HEK293 (cell line): ENCODE results near the gene LAMTOR4.
A peak's percentile ranks its signal among the peaks of the same experiment; 100 is the strongest.

ENCODE experiments used
- EGR2 ChIP-seq: fragments of 450-650 bp; formaldehyde crosslinking; IDR thresholded peaks from 2 replicates; pipeline ENCODE4 v1.5.1; 2016; ENCODE audit warnings: low read depth, missing biosample characterization, missing genetic modification characterization
- GLIS1 ChIP-seq: fragments of 450-650 bp; formaldehyde crosslinking; IDR thresholded peaks from 2 replicates; pipeline ENCODE4 v1.5.1; 2016; ENCODE audit warnings: missing biosample characterization, missing genetic modification characterization
- GLIS2 ChIP-seq: fragments of 450-650 bp; formaldehyde crosslinking; IDR thresholded peaks from 2 replicates; pipeline ENCODE4 v1.5.1; 2016; ENCODE audit warnings: missing biosample characterization, missing genetic modification characterization
- HOXD13 ChIP-seq: sonication (generic); formaldehyde crosslinking; IDR thresholded peaks from 2 replicates; pipeline ENCODE4 v1.8.0; 2022; ENCODE audit warnings: missing genetic modification reagents, borderline replicate concordance
- KLF1 ChIP-seq: fragments of 450-650 bp; formaldehyde crosslinking; IDR thresholded peaks from 2 replicates; pipeline ENCODE4 v1.5.1; 2016; ENCODE audit warnings: missing biosample characterization, missing genetic modification characterization
- OVOL3 ChIP-seq: fragments of 450-650 bp; formaldehyde crosslinking; IDR thresholded peaks from 2 replicates; pipeline ENCODE4 v1.5.1; 2016; ENCODE audit warnings: missing biosample characterization, missing genetic modification characterization
- RBAK ChIP-seq: fragments of 450-650 bp; formaldehyde crosslinking; IDR thresholded peaks from 2 replicates; pipeline ENCODE4 v1.5.1; 2016; ENCODE audit warnings: missing biosample characterization, missing genetic modification characterization
- SP2 ChIP-seq: fragments of 450-650 bp; formaldehyde crosslinking; IDR thresholded peaks from 2 replicates; pipeline ENCODE4 v1.5.1; 2016; ENCODE audit warnings: missing biosample characterization, missing genetic modification characterization
- ZBTB21 ChIP-seq: fragments of 450-650 bp; formaldehyde crosslinking; IDR thresholded peaks from 2 replicates; pipeline ENCODE4 v1.5.1; 2017; ENCODE audit warnings: missing biosample characterization, missing genetic modification characterization
- ZNF138 ChIP-seq: fragments of 450-650 bp; formaldehyde crosslinking; IDR thresholded peaks from 2 replicates; pipeline ENCODE4 v1.5.1; 2016; ENCODE audit warnings: missing biosample characterization, missing genetic modification characterization, borderline replicate concordance
- ZNF16 ChIP-seq: fragments of 450-650 bp; formaldehyde crosslinking; IDR thresholded peaks from 2 replicates; pipeline ENCODE4 v1.5.1; 2016; ENCODE audit warnings: low read depth, missing biosample characterization, missing genetic modification characterization
- ZNF184 ChIP-seq: fragments of 450-650 bp; IDR thresholded peaks from 2 replicates; pipeline ENCODE4 v1.5.1; 2018; ENCODE audit warnings: missing biosample characterization, mild to moderate bottlenecking, missing genetic modification characterization
- ZNF350 ChIP-seq: fragments of 450-650 bp; formaldehyde crosslinking; IDR thresholded peaks from 2 replicates; pipeline ENCODE4 v1.5.0; 2017; ENCODE audit warnings: missing biosample characterization, mild to moderate bottlenecking, missing genetic modification characterization
- ZNF473 ChIP-seq: fragments of 450-650 bp; formaldehyde crosslinking; IDR thresholded peaks from 2 replicates; pipeline ENCODE4 v1.5.1; 2017; ENCODE audit warnings: missing biosample characterization, missing genetic modification characterization
- ZNF521 ChIP-seq: fragments of 450-650 bp; formaldehyde crosslinking; IDR thresholded peaks from 2 replicates; pipeline ENCODE4 v1.5.1; 2017; ENCODE audit warnings: missing biosample characterization, mild to moderate bottlenecking, missing genetic modification characterization
- ZNF585B ChIP-seq: fragments of 450-650 bp; formaldehyde crosslinking; IDR thresholded peaks from 2 replicates; pipeline ENCODE4 v1.5.1; 2016; ENCODE audit warnings: missing biosample characterization, missing genetic modification characterization
- ZNF610 ChIP-seq: fragments of 450-650 bp; formaldehyde crosslinking; IDR thresholded peaks from 2 replicates; pipeline ENCODE4 v1.5.1; 2016; ENCODE audit warnings: missing biosample characterization, missing genetic modification characterization, borderline replicate concordance
- ZNF621 ChIP-seq: fragments of 450-650 bp; formaldehyde crosslinking; IDR thresholded peaks from 2 replicates; pipeline ENCODE4 v1.5.1; 2017; ENCODE audit warnings: missing biosample characterization, missing genetic modification characterization
- ZNF623 ChIP-seq: fragments of 450-650 bp; formaldehyde crosslinking; IDR thresholded peaks from 2 replicates; pipeline ENCODE4 v1.5.1; 2016; ENCODE audit warnings: missing biosample characterization, missing genetic modification characterization
- ZNF624 ChIP-seq: fragments of 450-650 bp; formaldehyde crosslinking; IDR thresholded peaks from 2 replicates; pipeline ENCODE4 v1.5.1; 2017; ENCODE audit warnings: missing biosample characterization, missing genetic modification characterization
- ZNF654 ChIP-seq: fragments of 450-650 bp; formaldehyde crosslinking; IDR thresholded peaks from 2 replicates; pipeline ENCODE4 v1.5.1; 2016; ENCODE audit warnings: low read depth, missing biosample characterization, missing genetic modification characterization
- ZNF670 ChIP-seq: fragments of 450-650 bp; formaldehyde crosslinking; IDR thresholded peaks from 2 replicates; pipeline ENCODE4 v1.5.1; 2016; ENCODE audit warnings: missing biosample characterization, missing genetic modification characterization, low read depth
- TF ChIP-seq, protein P1 (sequence below): IDR thresholded peaks from 2 replicates; pipeline ENCODE4 v1.6.1; 2011; ENCODE audit warnings: mild to moderate bottlenecking, low read depth, low read length, borderline replicate concordance
- TF ChIP-seq, protein P2 (sequence below): fragments of 450-650 bp; formaldehyde crosslinking; IDR thresholded peaks from 2 replicates; pipeline ENCODE4 v1.5.1; 2017; ENCODE audit warnings: missing biosample characterization, missing genetic modification characterization
- TF ChIP-seq, protein P3 (sequence below): fragments of 450-650 bp; formaldehyde crosslinking; IDR thresholded peaks from 2 replicates; pipeline ENCODE4 v1.5.1; 2016; ENCODE audit warnings: missing biosample characterization, missing genetic modification characterization, low read depth
- TF ChIP-seq, protein P4 (sequence below): fragments of 450-650 bp; formaldehyde crosslinking; IDR thresholded peaks from 2 replicates; pipeline ENCODE4 v1.5.1; 2016; ENCODE audit warnings: missing biosample characterization, missing genetic modification characterization
- TF ChIP-seq, protein P5 (sequence below): fragments of 450-650 bp; formaldehyde crosslinking; IDR thresholded peaks from 2 replicates; pipeline ENCODE4 v1.5.1; 2016; ENCODE audit warnings: missing biosample characterization, missing genetic modification characterization
- TF ChIP-seq, protein P6 (sequence below): sonication (generic); formaldehyde crosslinking; IDR thresholded peaks from 2 replicates; pipeline ENCODE4 v1.8.1; 2022; ENCODE audit warnings: mild to moderate bottlenecking, moderate library complexity, missing genetic modification reagents
- TF ChIP-seq, protein P7 (sequence below): fragments of 450-650 bp; formaldehyde crosslinking; IDR thresholded peaks from 2 replicates; pipeline ENCODE4 v1.5.1; 2016; ENCODE audit warnings: missing biosample characterization, missing genetic modification characterization, borderline replicate concordance

Gene LAMTOR4

DNA sequence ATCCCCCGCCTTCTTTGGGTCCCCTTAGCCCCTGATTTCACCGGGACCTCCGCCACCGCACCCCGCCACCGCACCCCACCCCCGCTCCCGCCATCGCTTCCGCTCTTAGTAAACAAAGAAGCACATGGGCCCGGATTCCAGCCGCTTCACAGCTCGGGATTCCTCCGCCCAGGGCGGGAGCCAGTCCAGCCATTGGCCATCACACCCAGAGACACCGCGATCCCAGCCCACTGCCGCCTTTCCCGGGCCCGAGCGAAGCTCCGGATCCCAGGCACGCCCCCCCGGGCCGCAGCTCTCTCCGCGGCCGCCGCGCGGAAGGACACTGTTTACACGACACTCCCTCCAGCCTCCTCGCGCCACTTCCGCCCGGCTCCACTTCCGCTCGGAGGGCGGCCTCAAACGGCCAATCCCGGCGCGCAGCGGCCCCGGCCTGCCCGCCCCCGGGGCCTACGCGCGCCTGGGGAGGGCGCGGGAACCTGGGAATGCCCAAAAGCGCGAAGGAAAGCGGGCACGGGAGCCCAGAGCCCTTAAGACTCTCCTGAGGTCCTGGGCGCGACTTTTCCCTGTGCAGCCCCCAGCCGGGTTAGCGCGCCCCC is 48.2 kb upstream of the LAMTOR4 start (continued):
- TF ChIP-seq, protein P1, sequence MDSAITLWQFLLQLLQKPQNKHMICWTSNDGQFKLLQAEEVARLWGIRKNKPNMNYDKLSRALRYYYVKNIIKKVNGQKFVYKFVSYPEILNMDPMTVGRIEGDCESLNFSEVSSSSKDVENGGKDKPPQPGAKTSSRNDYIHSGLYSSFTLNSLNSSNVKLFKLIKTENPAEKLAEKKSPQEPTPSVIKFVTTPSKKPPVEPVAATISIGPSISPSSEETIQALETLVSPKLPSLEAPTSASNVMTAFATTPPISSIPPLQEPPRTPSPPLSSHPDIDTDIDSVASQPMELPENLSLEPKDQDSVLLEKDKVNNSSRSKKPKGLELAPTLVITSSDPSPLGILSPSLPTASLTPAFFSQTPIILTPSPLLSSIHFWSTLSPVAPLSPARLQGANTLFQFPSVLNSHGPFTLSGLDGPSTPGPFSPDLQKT, result peak; percentile 78; the same call in 1 of the 2 replicates
- no peak for TF ChIP-seq ZNF16 (tag by site-specific recombination)
- TF ChIP-seq, protein P2, sequence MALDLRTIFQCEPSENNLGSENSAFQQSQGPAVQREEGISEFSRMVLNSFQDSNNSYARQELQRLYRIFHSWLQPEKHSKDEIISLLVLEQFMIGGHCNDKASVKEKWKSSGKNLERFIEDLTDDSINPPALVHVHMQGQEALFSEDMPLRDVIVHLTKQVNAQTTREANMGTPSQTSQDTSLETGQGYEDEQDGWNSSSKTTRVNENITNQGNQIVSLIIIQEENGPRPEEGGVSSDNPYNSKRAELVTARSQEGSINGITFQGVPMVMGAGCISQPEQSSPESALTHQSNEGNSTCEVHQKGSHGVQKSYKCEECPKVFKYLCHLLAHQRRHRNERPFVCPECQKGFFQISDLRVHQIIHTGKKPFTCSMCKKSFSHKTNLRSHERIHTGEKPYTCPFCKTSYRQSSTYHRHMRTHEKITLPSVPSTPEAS (tag by site-specific recombination), result no peak
- TF ChIP-seq ZNF623, result no peak
- peak; percentile 29; the same call in 1 of the 2 replicates for TF ChIP-seq ZBTB21 (tag by site-specific recombination)
- no peak for TF ChIP-seq ZNF350 (tag by site-specific recombination)
- no peak for TF ChIP-seq ZNF670
- no peak for TF ChIP-seq ZNF473 (tag by site-specific recombination)
- TF ChIP-seq KLF1 (tag by site-specific recombination), result peak; percentile 87
- TF ChIP-seq, protein P3, sequence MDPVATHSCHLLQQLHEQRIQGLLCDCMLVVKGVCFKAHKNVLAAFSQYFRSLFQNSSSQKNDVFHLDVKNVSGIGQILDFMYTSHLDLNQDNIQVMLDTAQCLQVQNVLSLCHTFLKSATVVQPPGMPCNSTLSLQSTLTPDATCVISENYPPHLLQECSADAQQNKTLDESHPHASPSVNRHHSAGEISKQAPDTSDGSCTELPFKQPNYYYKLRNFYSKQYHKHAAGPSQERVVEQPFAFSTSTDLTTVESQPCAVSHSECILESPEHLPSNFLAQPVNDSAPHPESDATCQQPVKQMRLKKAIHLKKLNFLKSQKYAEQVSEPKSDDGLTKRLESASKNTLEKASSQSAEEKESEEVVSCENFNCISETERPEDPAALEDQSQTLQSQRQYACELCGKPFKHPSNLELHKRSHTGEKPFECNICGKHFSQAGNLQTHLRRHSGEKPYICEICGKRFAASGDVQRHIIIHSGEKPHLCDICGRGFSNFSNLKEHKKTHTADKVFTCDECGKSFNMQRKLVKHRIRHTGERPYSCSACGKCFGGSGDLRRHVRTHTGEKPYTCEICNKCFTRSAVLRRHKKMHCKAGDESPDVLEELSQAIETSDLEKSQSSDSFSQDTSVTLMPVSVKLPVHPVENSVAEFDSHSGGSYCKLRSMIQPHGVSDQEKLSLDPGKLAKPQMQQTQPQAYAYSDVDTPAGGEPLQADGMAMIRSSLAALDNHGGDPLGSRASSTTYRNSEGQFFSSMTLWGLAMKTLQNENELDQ (tag by site-specific recombination), result no peak
- peak; percentile 95 for TF ChIP-seq EGR2 (tag by site-specific recombination)
- no peak for TF ChIP-seq OVOL3 (tag by site-specific recombination)
- peak; percentile 73; the same call in 1 of the 2 replicates for TF ChIP-seq ZNF610 (tag by site-specific recombination)
- no peak for TF ChIP-seq RBAK (tag by site-specific recombination)
- no peak for TF ChIP-seq ZNF521 (tag by site-specific recombination)
- TF ChIP-seq ZNF184 (tag by site-specific recombination), result no peak
- TF ChIP-seq ZNF624 (tag by site-specific recombination), result no peak
- TF ChIP-seq ZNF138 (tag by site-specific recombination), result no peak
- TF ChIP-seq HOXD13 (CRISPR knock-in tag), result peak; percentile 63; the same call in 1 of the 2 replicates
- TF ChIP-seq, protein P4, sequence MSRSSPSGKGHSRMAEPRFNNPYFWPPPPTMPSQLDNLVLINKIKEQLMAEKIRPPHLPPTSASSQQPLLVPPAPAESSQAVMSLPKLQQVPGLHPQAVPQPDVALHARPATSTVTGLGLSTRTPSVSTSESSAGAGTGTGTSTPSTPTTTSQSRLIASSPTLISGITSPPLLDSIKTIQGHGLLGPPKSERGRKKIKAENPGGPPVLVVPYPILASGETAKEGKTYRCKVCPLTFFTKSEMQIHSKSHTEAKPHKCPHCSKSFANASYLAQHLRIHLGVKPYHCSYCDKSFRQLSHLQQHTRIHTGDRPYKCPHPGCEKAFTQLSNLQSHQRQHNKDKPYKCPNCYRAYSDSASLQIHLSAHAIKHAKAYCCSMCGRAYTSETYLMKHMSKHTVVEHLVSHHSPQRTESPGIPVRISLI (tag by site-specific recombination), result no peak
- TF ChIP-seq, protein P5, sequence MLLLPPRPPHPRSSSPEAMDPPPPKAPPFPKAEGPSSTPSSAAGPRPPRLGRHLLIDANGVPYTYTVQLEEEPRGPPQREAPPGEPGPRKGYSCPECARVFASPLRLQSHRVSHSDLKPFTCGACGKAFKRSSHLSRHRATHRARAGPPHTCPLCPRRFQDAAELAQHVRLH (tag by site-specific recombination), result peak; percentile 84
- peak; percentile 50 for TF ChIP-seq GLIS1 (tag by site-specific recombination)
- TF ChIP-seq, protein P6, sequence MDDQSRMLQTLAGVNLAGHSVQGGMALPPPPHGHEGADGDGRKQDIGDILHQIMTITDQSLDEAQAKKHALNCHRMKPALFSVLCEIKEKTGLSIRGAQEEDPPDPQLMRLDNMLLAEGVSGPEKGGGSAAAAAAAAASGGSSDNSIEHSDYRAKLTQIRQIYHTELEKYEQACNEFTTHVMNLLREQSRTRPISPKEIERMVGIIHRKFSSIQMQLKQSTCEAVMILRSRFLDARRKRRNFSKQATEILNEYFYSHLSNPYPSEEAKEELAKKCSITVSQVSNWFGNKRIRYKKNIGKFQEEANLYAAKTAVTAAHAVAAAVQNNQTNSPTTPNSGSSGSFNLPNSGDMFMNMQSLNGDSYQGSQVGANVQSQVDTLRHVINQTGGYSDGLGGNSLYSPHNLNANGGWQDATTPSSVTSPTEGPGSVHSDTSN (CRISPR knock-in tag), result peak; percentile 69; the same call in 1 of the 2 replicates
- peak; percentile 90 for TF ChIP-seq GLIS2 (tag by site-specific recombination)
- peak; percentile 99 for TF ChIP-seq SP2 (tag by site-specific recombination)
- TF ChIP-seq ZNF621 (tag by site-specific recombination), result no peak
- TF ChIP-seq, protein P7, sequence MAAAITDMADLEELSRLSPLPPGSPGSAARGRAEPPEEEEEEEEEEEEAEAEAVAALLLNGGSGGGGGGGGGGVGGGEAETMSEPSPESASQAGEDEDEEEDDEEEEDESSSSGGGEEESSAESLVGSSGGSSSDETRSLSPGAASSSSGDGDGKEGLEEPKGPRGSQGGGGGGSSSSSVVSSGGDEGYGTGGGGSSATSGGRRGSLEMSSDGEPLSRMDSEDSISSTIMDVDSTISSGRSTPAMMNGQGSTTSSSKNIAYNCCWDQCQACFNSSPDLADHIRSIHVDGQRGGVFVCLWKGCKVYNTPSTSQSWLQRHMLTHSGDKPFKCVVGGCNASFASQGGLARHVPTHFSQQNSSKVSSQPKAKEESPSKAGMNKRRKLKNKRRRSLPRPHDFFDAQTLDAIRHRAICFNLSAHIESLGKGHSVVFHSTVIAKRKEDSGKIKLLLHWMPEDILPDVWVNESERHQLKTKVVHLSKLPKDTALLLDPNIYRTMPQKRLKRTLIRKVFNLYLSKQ (tag by site-specific recombination), result no peak
- no peak for TF ChIP-seq ZNF654 (tag by site-specific recombination)
- no peak for TF ChIP-seq ZNF585B (tag by site-specific recombination)
